Ascending aorta (tissue), 2 donors: Measurements from ENCODE around the gene BRF1. TPM values are rescaled to one million over a fixed set of nuclear protein-coding genes. Genes with fewer than 3 reads are reported as not detected.

Experiments
- DNase-seq, 2 donors: peaks; one replicate each; pipeline ENCODE4 v3.0.0-alpha.2; 2019; ENCODE audit warnings: low spot score in 2 of 2
- H3K27ac ChIP-seq, 2 donors: fragments of 200-600 bp; sonication (generic); one replicate each; pipeline ENCODE4 v1.5.1; 2016 to 2017; ENCODE audit warnings: mild to moderate bottlenecking in 1 of 2
- H3K27me3 ChIP-seq: fragments of 200-600 bp; sonication (generic); one replicate; pipeline ENCODE4 v1.5.1; 2017
- H3K36me3 ChIP-seq, 2 donors: fragments of 200-600 bp; sonication (generic); one replicate each; pipeline ENCODE4 v1.5.1; 2016
- H3K4me1 ChIP-seq, 2 donors: fragments of 200-600 bp; sonication (generic); one replicate each; pipeline ENCODE4 v1.5.1; 2016 to 2017; ENCODE audit warnings: mild to moderate bottlenecking in 1 of 2
- H3K4me3 ChIP-seq, 2 donors: fragments of 200-600 bp; sonication (generic); one replicate each; pipeline ENCODE4 v1.5.1; 2016 to 2017; ENCODE audit warnings: mild to moderate bottlenecking in 1 of 2
- H3K9me3 ChIP-seq, 2 donors: fragments of 200-600 bp; sonication (generic); one replicate each; pipeline ENCODE4 v1.5.1; 2016
- intact Hi-C: fragments of 100-400 bp; cut with DNase I; formaldehyde crosslinking; loops from one replicate; pipeline ENCODE4 v1.15.1; 2023
- total RNA-seq: library from RNA; depleted of rRNA; stranded (reverse); fragments of >200 nt; gene quantifications from one replicate; pipeline ENCODE4 v1.1.0, GENCODE V29; 2016
- TF ChIP-seq, protein P1 (sequence below), 3 experiments: fragments of 200-600 bp in 2 of 3; fragments of 450-650 bp in 1 of 3; sonication (generic) in 2 of 3; IDR thresholded peaks; one replicate each; pipeline ENCODE4 v1.5.1; 2016 to 2019; ENCODE audit warnings: antibody characterized with exemption in 3 of 3, mild to moderate bottlenecking in 1 of 3, moderate library complexity in 1 of 3

Gene BRF1
- total RNA-seq, 1 donor from 2014 or later: 60.9 TPM

DNA sequence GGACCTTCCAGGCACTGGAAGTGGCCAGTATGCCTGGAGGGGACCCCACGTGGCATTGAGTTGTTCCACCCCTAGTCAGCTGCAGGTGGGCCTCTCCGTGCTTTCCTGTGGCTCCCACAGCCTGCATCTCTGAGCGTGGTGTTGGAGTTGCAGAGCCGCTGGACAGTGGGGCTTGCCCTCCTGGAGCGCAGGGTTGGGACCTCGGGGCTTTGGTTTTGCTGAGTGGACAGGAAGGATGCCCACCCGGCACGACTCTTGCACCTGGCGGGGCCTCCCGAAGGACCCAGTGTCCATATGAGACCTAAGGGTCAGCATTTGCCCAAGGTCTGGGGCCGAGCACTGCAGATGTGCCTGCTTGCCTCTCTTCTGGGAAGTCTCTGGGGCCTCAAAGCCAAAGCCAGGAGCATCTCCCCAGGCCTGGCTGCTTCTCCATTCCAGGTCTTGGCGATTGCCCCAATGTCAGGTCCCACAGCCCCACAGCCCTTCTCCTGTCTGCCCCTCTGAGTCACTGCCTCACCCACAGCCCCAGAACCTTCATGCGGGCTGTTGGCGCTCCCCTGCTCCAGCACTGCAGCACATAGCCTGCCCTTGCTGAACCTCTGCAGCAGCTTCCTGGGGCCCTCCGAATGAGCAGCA lies 15.3 kb upstream of the BRF1 start:
- peaks cover 4 to 15% of the 10 kb centered on the region in 2 donors for H3K4me1 ChIP-seq
- no peaks in the 10 kb centered on the region for H3K27me3 ChIP-seq
- H3K4me3 ChIP-seq: peak overlapping the region; percentile 84 to 88
- intact Hi-C loops: loop anchor here (10.0 kb wide), 1 partner anchor 71 kb away; the partner anchor contains the start of gene BTBD6
- DNase-seq: no peak
- H3K27ac ChIP-seq: peak overlapping the region in 1 of 2 donors; percentile 68
- TF ChIP-seq, protein P1, sequence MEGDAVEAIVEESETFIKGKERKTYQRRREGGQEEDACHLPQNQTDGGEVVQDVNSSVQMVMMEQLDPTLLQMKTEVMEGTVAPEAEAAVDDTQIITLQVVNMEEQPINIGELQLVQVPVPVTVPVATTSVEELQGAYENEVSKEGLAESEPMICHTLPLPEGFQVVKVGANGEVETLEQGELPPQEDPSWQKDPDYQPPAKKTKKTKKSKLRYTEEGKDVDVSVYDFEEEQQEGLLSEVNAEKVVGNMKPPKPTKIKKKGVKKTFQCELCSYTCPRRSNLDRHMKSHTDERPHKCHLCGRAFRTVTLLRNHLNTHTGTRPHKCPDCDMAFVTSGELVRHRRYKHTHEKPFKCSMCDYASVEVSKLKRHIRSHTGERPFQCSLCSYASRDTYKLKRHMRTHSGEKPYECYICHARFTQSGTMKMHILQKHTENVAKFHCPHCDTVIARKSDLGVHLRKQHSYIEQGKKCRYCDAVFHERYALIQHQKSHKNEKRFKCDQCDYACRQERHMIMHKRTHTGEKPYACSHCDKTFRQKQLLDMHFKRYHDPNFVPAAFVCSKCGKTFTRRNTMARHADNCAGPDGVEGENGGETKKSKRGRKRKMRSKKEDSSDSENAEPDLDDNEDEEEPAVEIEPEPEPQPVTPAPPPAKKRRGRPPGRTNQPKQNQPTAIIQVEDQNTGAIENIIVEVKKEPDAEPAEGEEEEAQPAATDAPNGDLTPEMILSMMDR (IDR thresholded peaks at IDR 0.05): no peak
- H3K36me3 ChIP-seq: no peaks in the 10 kb centered on the region
- H3K9me3 ChIP-seq: no peaks in the 10 kb centered on the region

DNA sequence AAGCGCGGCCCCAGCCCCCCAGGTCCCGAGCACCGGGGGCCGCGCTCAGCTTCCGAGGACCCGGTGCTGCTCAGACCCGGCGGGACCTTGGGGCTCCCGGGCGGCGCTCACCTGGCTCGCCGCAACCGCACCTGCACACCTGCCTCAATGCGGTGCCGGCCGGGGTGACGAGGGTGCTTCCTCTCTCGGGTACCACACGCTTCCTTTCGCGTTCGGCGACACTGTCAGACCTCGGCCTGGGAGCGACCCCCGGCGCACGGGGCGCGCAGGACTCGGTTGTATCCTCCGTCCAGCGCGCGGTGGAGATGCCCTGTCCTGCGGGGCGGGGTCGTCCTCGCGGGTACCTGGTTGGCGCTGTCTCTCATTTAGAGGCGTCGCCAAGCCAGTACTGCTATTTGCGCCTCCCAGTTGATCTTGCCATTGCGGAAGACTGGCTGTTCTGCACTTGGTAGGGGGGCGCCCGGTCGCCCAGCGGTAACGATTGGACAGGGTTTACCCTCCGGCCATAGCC lies 14.5 kb upstream of the BRF1 start:
- TF ChIP-seq, protein P1 (IDR thresholded peaks at IDR 0.05): no peak
- DNase-seq: peak in 1 of 2 donors; percentile 77
- Histone ChIP-seq H3K36me3 (no peaks in the 10 kb centered on the region), H3K9me3 (no peaks in the 10 kb centered on the region), H3K27ac (peak overlapping the region; percentile 8 to 68), H3K4me1 (peaks cover 4 to 15% of the 10 kb centered on the region in 2 donors), H3K27me3 (no peaks in the 10 kb centered on the region), H3K4me3 (peak overlapping the region; percentile 84 to 88)
- intact Hi-C loops: loop anchor here (10.0 kb wide), 1 partner anchor 70 kb away; the partner anchor contains the start of gene BTBD6

DNA sequence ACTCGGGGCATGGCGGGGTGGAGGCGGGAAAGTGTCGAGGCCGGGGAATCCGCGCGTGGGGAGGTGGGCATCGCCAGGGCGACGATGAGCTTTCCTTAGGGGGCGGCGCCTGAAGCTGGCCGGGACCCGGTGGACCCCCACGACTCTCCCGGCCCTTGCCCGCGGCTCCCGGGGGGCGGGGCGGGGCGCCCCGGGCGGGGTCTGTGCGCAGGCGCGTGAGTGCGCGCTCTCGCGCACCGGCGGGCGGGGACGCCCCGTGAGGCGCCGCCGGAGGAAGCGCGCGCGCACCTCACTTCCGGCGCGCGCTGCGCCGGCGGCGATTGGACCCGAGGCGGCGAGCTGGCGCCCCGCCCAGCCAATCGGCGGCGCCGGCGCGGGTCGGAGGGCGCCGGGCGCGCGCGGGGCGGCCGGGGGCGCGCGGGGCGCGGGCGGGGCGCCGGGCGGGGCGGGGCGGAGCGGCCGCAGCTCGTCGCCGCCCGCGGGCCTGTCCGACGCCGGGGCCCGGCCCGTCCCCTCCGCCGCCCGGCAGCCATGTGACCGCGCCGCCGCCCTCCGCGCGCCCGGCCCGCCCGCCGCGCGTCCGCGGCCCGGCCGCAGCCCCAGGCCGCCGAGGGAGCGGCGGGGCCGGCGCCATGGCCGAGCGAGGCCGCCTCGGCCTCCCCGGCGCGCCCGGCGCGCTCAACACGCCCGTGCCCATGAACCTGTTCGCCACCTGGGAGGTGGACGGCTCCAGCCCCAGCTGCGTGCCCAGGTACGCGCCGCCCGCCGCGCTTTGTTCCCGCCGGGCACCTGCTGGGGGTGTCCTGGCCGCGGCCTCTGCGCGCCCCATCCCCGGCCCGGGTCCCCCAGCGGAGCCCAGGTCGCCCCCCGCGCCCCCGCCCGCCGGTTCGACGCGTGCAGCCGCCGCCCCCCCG lies 13.7 kb upstream of the BRF1 start, which contains the start of gene PACS2:
TSS of gene PACS2 (plus strand) at position 462 of the 914 bp plus-strand sequence. CDS start at position 633, 171 bp downstream.
- peak in 1 of 2 donors; percentile 83 for DNase-seq
- Histone ChIP-seq H3K27ac (peak within 1 kb of the TSS; percentile 94 to 97), H3K36me3 (no peaks in the 10 kb centered on the region), H3K9me3 (no peaks in the 10 kb centered on the region), H3K4me3 (peak within 1 kb of the TSS; percentile 84 to 92), H3K4me1 (peaks cover 4 to 15% of the 10 kb centered on the region in 2 donors), H3K27me3 (no peaks in the 10 kb centered on the region)
- TF ChIP-seq, protein P1 (IDR thresholded peaks at IDR 0.05): no peak
- intact Hi-C loops: loop anchor here (1.0 to 10.0 kb wide), 4 partner anchors 13 to 221 kb away; partner anchors contain the start of genes BRF1, BTBD6 and TEX22

DNA sequence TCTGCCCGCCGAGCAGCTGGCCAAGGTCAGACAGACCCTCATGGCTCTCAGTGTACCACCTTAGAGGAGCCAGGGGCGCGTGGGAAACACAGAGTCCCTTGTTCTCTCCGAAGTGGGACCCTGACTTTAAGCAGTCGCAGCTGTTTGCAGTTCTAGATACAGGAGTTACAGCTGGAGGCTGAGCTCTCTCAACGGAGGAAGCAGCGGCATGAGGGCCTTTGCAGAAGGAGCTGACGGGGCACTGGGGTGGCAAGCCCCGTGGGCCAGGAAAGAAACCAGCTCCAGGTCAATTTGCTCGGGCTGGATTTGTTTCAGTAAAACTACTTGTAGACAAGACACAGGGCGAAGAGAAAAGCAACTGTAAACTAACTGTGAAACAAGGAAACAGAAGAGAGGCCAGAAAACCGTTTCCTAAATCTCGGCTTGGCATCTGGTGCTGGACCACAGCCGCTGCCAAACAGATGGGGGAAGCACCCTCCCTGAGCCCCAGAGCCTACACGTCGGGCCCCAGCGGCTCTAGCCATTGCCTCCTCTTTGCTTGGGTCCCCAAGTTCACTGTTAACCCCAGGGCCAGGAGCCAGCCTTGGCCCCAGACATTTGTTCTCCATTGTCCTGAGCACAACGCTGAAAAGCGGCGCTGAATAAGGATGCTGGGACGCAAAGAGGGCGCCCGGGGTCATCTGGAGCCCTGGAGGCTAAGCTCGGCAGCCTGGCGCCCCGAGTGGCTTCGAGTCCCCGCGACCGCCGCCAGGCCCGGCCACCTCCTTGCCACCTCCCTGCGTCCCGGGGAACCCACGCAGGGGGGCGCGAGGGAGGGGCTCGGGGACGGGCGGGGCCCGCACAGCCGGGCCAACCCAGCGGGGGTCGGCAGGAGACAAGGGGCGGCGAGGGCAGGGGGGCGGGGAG lies 12.8 kb upstream of the BRF1 start:
- Histone ChIP-seq H3K4me3 (peak overlapping the region; percentile 67 to 92), H3K36me3 (no peaks in the 10 kb centered on the region), H3K27me3 (no peaks in the 10 kb centered on the region), H3K27ac (peak overlapping the region; percentile 94 to 97), H3K4me1 (peaks cover 4 to 15% of the 10 kb centered on the region in 2 donors), H3K9me3 (no peaks in the 10 kb centered on the region)
- peak in 1 of 2 donors; percentile 75 for DNase-seq
- TF ChIP-seq, protein P1 (IDR thresholded peaks at IDR 0.05): no peak
- intact Hi-C loops: loop anchor here (1.0 to 10.0 kb wide), 4 partner anchors 12 to 220 kb away; partner anchors contain the start of genes BRF1, BTBD6 and TEX22
